HAP-1 (cell line): Measurements from ENCODE around the gene EXD3.
"Not testable (repeated sequence)": the region's sequence is repeated elsewhere in the genome, so short reads cannot be mapped to it uniquely, and the experiment has no call there.

ENCODE experiments used
- DNase-seq, 2 experiments: peaks; one replicate each; pipeline ENCODE4 v3.0.0-alpha.2; 2016 to 2020; ENCODE audit warnings: low spot score in 2 of 2
- H3K27me3 ChIP-seq: fragments of 250-450 bp; sonication (Bioruptor Pico); 2 replicates; pipeline ENCODE4 v1.5.1; 2020; ENCODE audit warnings: low read depth, mild to moderate bottlenecking, moderate library complexity
- H3K36me3 ChIP-seq: fragments of 250-450 bp; sonication (Bioruptor Pico); replicated peaks from 2 replicates; pipeline ENCODE4 v1.5.1; 2020; ENCODE audit warnings: mild to moderate bottlenecking
- H3K4me1 ChIP-seq: fragments of 250-450 bp; sonication (Bioruptor Pico); 2 replicates; pipeline ENCODE4 v1.5.1; 2020; ENCODE audit warnings: mild to moderate bottlenecking
- H3K4me3 ChIP-seq: fragments of 250-450 bp; sonication (Bioruptor Pico); 2 replicates; pipeline ENCODE4 v1.5.1; 2020; ENCODE audit warnings: mild to moderate bottlenecking, moderate library complexity
- H3K9me3 ChIP-seq: fragments of 250-450 bp; sonication (Bioruptor Pico); 2 replicates; pipeline ENCODE4 v1.5.1; 2020; ENCODE audit warnings: mild to moderate bottlenecking, moderate library complexity
- in situ Hi-C: fragments of 300-500 bp; cut with MboI; formaldehyde crosslinking; loops from 3 replicates; pipeline ENCODE4 v1.14.3; 2020; ENCODE audit warnings: low sequenced_read_pairs, inconsistent platforms, mixed read lengths

Gene EXD3

DNA sequence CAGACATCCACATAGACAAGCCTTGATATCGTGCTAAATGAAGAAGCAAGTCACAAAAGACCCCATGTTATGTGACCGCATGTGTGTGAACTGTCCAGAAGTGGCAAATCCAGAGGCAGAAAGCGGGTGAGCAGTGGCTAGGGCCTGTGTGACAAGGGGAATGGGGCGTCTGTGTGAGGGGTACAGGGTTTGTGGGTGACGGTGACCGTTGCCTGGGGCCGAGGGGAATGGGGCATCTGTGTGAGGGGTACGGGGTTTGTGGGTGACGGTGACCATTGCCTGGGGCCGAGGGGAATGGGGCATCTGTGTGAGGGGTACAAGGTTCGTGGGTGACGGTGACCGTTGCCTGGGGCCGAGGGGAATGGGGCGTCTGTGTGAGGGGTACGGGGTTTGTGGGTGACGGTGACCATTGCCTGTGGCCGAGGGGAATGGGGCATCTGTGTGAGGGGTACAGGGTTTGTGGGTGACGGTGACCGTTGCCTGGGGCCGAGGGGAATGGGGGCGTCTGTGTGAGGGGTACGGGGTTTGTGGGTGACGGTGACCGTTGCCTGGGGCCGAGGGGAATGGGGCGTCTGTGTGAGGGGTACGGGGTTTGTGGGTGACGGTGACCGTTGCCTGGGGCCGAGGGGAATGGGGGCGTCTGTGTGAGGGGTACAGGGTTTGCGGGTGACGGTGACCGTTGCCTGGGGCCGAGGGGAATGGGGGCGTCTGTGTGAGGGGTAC, 44.1 kb downstream of the EXD3 start:
- not testable (repeated sequence) for H3K27me3 ChIP-seq, DNase-seq

DNA sequence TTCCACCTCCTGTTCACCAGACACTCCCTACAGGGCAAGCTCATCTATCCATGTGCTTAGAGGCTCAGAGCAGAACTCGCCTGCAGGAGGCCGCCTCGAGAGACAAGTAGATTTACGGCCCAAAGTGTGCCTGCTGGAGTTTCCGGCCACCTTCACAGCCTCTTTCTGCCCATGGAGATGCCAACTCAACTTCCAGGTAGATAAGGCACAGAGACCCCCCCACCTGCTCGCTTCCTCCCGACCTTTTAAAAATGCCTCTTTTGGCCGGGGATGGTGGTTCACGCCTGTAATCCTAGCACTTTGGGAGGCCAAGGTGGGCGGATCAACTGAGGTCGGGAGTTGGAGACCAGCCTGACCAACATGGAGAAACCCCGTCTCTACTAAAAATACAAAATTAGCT, 46.6 kb downstream of the EXD3 start:
- Histone ChIP-seq H3K36me3 (no peaks in the 10 kb centered on the region), H3K4me1 (no peaks in the 10 kb centered on the region), H3K4me3 (no peak overlapping the region), H3K27me3 (no peaks in the 10 kb centered on the region), H3K9me3 (no peaks in the 10 kb centered on the region)
- no peak for DNase-seq
- in situ Hi-C loops: no loop called here

More for the DNA sequence above, 44.1 kb downstream of the EXD3 start:
- H3K4me3 ChIP-seq, in situ Hi-C loops, H3K9me3 ChIP-seq, H3K4me1 ChIP-seq, H3K36me3 ChIP-seq: not testable (repeated sequence)

DNA sequence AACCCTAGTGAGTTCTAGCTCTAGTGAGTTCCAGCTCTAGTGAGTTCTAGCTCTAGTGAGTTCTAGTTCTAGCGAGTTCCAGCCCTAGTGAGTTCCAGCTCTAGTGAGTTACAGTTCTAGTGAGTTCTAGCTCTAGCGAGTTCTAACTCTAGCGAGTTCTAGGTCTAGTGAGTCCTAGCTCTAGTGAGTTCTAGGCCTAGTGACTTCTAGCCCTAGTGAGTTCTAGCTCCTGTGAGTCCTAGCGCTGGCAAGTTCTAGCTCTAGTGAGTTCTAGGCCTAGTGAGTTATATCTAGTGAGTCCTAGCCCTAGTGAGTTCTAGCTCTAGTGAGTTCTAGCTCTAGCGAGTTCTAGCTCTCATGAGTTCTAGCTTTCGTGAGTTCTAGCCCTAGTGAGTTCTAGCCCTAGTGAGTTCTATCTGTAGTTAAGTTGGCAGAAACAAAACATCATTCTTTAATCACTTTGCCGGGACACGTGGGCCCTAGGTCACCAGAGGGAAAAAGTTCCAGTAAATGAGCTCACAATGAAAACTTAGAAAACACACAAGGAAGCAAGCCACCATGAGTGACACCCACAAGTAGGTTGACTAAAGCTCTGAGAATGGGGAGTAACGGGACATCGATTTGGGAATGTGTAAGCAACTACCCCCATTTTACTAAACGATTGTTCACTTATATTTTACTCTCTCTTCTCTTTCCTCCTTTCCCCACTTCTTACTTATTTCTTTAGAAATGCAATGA, 47.5 kb downstream of the EXD3 start:
- Histone ChIP-seq H3K27me3 (no peaks in the 10 kb centered on the region), H3K9me3 (no peaks in the 10 kb centered on the region), H3K36me3 (no peaks in the 10 kb centered on the region), H3K4me1 (no peaks in the 10 kb centered on the region), H3K4me3 (no peak overlapping the region)
- in situ Hi-C loops: no loop called here
- DNase-seq: no peak

DNA sequence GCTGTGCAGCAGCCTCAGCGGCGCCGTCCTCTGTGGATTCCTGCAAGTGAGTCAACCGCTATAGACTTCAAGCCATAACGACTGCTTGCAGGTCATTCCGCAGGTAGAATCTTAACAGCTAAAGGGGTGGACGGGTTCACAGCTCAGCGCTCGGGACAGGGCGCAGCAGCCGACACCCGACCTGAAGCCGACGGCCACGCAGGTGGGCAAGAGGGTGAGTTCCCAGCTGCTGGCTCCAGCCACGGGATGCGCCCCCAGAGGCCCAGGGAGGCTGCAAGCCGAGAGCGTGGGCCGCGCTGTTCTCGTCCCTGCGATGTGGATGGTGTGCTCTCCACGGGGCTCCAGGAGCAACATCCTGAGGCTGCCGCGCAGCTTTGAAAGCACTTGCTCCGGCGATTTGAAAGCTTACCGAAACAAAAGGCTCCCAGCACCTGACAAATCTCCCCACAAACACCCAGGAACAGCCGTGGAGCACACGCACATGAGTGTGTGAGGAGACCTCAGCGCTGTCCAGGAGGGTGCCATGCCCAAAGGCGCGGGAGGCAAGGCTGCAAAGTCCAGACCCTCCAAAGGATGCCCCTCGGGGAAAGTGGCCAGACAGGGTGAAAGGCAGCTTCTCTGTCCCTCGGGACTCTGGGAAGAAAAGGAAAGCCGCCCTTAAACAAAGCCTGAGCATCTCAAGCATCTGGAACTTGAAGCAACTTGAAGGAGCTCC, 48.7 kb downstream of the EXD3 start:
- no peaks in the 10 kb centered on the region for H3K9me3 ChIP-seq
- no peak overlapping the region for H3K4me3 ChIP-seq
- H3K4me1 ChIP-seq: no peaks in the 10 kb centered on the region
- H3K36me3 ChIP-seq: no peaks in the 10 kb centered on the region
- DNase-seq: no peak
- in situ Hi-C loops: no loop called here
- no peaks in the 10 kb centered on the region for H3K27me3 ChIP-seq

DNA sequence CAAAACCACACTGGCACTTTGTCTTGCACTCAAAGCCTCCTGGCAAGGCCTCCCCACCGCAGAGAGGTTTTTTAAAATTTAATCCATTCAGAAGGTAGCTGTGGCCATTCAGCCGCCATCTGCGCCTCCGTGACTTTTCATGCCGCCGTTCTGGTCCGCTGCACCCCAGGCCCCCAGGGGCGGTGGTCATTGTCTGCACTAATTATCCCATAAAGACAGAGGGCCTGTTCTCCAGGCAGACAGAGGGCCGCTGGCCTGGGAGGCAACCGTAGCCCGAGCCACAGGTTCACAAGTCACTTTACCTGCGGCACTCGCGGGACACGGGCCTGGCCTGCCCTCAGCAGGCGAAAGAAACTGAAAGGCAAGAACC, 49.4 kb downstream of the EXD3 start:
- in situ Hi-C loops: no loop called here
- no peaks in the 10 kb centered on the region for H3K9me3 ChIP-seq
- H3K4me3 ChIP-seq: no peak overlapping the region
- H3K36me3 ChIP-seq: no peaks in the 10 kb centered on the region
- no peaks in the 10 kb centered on the region for H3K4me1 ChIP-seq
- no peaks in the 10 kb centered on the region for H3K27me3 ChIP-seq
- DNase-seq: no peak

DNA sequence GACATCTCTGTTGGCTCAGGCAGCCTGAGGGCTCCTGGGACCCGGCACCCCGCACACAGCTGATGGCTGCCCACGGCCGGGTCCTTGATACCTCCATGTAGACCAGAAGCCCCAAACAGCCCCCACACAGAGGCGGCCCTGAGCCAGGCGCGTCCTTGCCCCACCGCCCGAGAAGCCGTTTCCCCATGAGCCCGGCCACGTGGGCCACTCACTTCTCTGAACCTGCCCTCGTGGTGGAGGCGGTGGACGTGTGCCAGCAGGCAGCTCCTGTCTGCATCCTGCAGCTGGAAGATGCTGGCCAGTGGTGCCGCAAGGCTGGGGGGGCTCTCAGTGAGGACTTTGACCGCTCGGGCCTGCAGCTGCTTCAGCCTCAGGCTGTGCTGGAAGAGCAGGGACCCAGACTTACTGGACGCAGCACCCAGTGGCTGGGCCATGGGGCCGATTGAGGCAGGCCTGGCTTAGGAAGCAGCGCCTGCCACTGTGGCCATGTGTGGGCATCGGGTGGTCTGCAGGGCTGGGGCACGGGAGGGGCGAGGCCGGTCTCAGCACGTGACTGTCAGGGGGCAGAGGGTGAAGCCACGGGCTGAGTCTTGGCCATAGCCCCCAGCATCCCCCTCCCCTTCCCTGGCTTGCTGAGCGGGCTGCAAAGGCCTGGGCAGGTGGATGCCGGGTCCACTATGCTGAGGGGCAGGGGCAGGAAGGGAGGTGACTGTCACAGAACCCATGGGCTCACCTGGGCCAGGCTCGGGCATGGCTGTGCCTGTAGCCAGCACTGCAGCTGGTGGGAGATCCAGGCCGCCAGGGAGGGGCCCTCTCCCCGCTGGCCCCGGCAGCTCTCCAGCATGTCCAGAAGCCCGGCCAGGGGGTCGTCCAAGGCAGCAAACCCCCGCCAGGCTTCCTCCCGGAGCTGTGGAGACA, 50.0 kb downstream of the EXD3 start:
- Histone ChIP-seq H3K4me3 (no peak overlapping the region), H3K36me3 (no peaks in the 10 kb centered on the region), H3K27me3 (no peaks in the 10 kb centered on the region), H3K9me3 (no peaks in the 10 kb centered on the region), H3K4me1 (no peaks in the 10 kb centered on the region)
- no peak for DNase-seq
- in situ Hi-C loops: no loop called here

DNA sequence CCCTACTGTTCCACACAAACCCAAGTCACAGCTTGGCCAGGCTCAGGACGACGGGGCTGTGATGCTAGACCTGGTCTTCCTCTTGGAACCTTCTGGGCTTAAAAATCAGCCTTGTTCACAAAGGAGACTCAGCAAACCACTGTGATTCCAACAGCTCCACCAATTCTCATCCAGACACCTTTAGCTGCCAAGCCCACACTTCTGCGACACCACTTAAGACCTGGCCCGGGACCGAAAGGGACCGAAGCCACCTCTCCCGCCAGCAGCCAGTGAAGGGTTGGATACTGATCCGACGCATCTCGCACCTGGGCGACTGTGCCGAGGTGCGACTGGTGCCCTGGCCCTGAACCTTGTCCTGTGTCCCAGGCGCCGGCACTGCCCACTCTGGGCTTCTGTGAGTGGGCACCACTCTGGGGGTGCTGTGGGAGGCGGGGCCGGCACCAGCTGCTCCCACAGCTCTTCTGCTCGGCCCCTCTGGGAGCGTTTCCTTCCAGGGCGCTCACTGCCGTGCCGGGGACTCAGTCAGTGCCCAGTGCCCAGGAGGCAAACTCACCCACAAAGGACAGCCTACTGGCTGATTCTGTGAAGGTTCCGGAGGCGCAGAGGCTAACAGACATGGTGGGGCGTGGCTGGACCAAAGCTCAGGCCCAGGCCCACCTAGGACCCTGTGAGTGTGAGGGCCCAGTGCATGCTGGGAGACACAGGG, 50.9 kb downstream of the EXD3 start:
- DNase-seq: no peak
- Histone ChIP-seq H3K36me3 (no peaks in the 10 kb centered on the region), H3K4me1 (no peaks in the 10 kb centered on the region), H3K27me3 (no peaks in the 10 kb centered on the region), H3K9me3 (no peaks in the 10 kb centered on the region), H3K4me3 (no peak overlapping the region)
- in situ Hi-C loops: no loop called here

DNA sequence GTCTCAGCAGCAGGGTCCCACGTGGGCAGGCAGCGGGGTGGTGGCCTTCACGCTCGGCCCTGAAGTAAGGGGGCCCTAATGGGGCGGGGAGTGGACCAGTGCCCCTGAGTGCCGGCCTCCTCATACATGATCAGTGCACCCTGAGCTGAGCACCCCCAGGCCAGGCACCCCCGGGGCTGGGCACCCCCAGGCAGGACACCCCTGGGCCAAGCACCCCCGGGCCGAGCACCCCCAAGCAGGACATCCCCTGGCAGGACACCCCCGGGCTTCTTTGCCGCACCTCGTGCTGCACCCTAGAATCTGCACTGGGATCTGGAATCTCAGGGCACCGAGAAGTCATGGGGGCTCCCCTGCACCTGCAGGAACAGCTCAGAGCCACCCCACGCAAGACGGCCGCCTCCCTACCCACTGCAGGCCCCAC, 51.4 kb downstream of the EXD3 start:
- DNase-seq: no peak
- H3K9me3 ChIP-seq: no peaks in the 10 kb centered on the region
- in situ Hi-C loops: no loop called here
- H3K4me1 ChIP-seq: no peaks in the 10 kb centered on the region
- no peaks in the 10 kb centered on the region for H3K27me3 ChIP-seq
- no peak overlapping the region for H3K4me3 ChIP-seq
- no peaks in the 10 kb centered on the region for H3K36me3 ChIP-seq

DNA sequence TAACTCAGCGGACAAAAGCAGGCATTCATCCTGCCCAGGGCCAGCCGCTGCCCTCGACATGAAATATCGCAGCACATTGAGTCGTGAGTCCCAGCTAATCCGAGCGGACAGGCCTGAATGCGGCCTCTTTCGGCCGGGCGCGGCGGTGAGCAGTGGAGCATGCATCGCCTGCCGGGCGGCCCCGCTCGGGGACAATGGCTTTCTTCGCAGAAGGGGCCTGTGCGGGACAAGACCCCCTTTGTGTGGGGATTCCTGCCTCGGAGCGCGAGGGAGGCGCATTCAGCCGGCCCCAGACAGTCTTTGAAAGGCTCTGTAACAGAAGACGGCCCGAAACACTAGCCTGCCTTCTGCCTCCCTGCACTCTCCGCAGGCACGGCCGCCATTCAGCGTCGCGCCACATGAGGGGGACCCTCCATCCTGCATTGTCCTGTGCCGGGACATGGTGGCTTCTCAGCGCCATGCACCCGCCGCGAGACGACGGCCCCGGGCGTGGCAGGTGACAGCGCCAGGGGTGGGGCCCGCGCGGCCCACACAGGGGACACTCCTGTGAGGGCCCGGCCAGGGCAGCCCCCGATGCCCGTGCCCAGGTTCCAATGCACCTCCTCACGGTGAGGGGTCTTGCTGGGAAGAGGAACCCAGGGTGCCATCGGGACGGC, 52.0 kb downstream of the EXD3 start:
- Histone ChIP-seq H3K27me3 (no peaks in the 10 kb centered on the region), H3K4me1 (no peaks in the 10 kb centered on the region), H3K4me3 (no peak overlapping the region), H3K36me3 (no peaks in the 10 kb centered on the region), H3K9me3 (no peaks in the 10 kb centered on the region)
- DNase-seq: no peak
- in situ Hi-C loops: no loop called here

DNA sequence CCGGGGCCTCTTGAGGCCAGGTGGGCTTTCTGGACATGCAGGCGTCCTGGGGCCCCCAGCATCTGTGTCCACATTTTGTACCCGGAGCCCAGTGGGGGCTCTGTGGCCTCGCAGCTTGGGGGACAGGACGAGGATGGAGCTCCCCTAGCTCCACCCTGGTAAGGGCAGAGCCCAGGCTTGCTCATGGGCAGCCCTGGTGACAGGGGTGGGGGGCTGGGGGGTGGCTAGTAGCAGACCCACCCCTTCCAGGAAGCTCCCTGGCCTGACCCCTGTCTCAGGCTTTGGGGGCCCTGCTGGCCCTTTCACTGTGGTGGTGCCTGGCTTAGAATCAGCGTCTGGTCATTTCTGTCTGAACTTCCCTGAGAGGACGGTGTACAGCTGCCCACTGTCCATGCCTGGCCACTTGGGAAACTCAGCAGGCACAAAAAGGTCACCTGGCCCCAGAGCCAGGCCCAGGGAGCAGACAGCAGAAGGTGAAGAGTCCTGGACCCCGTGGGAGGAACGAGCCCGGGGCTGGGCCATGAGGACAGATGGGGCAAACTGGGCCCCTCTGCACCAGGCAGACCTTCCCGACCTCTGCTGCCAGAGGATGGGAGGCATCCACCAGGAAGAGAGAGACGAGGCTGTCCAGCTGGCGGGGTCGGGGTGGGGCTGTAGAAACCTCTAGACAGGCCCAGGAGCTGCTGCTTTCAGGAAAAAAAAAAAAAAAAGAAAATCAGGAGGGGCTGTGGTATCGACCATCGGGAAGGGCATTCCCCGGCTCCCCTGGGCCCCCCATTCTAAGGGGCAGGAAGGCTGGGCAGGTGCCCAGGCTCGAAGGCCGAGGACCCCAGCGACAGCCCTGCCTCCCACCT, 52.8 kb downstream of the EXD3 start:
- H3K9me3 ChIP-seq: no peaks in the 10 kb centered on the region
- in situ Hi-C loops: no loop called here
- no peaks in the 10 kb centered on the region for H3K36me3 ChIP-seq
- no peaks in the 10 kb centered on the region for H3K4me1 ChIP-seq
- no peak for DNase-seq
- no peak overlapping the region for H3K4me3 ChIP-seq
- H3K27me3 ChIP-seq: no peaks in the 10 kb centered on the region

DNA sequence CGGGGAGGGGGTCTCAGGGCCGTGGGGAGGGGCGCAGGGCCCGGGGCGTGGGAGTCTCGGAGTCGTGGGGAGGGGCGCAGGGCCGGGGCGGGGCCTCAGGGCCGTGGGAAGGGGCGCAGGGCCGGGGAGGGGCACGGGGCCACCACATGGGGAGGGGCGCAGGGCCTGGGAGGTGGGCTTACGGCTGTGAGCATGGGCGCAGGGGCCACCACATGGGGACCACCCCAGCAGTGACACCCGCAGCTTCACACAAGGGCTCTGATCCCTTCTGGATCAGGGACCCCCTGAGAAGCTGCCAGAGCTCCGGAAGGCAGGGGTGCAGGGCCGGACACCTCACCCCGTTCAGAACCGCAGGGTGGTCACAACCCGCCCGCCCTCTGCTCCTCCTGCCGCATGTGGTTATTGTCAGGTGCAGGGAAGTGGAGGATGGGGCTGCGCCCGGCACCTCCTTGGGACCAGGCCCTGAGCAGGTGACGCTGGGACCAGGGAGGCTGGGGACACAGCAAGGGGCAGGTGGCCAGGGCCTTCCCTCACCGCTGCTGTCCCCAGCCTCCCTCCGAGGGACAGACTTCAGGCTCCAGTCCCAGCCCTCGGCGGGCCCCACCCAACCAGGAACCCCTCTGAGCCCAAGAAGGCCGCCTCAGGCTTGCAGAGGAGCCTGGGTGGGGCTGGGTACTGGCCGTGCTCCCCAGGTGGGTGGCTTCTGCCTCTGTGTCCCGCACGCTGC, 53.7 kb downstream of the EXD3 start:
- in situ Hi-C loops: no loop called here
- Histone ChIP-seq H3K36me3 (no peaks in the 10 kb centered on the region), H3K4me3 (no peak overlapping the region), H3K4me1 (no peaks in the 10 kb centered on the region), H3K27me3 (no peaks in the 10 kb centered on the region), H3K9me3 (no peaks in the 10 kb centered on the region)
- no peak for DNase-seq
